ENCODE results near the gene SRRT. TPM values are rescaled to one million over a fixed set of nuclear protein-coding genes. Genes with fewer than 3 reads are reported as not detected.

The SRRT gene
- total RNA-seq, 2 donors from 2014 or later = 109 TPM

DNA sequence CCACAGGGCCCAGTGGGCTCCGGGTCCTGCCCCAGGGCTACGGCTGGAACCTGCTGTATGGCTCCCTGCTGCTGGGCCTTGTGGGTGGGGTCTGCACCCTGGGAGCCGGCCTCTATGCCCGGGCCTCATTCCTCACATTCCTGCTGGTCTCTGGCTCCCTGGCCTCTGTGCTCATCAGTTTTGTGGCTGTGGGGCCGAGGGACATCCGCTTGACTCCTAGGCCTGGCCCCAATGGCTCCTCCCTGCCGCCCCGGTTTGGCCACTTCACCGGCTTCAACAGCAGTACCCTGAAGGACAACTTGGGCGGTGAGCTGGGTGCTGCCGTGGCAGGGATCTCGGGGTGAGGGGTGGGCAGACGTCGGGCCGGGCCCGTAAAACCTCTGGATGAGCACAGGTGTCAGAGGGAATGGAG, 18.0 kb upstream of the SRRT start:
- TF ChIP-seq CTCF (IDR thresholded peaks at IDR 0.05) = no peak
- H3K9me3 ChIP-seq = no peaks in the 10 kb centered on the region
- H3K36me3 ChIP-seq = peaks cover 22% of the 10 kb centered on the region
- no peak overlapping the region for H3K27ac ChIP-seq
- peaks cover 0 to 5% of the 10 kb centered on the region in 2 donors for H3K4me1 ChIP-seq (ENCODE audit: control insufficient read depth in 1 of 2, low read depth in 2 of 2)
- no peaks in the 10 kb centered on the region for H3K27me3 ChIP-seq (replicated peaks; ENCODE audit: insufficient read depth)
- no peak for ATAC-seq (ENCODE audit: insufficient number of reproducible peaks, low FRiP score, low read depth)
- no peak overlapping the region for H3K4me3 ChIP-seq
- DNase-seq (ENCODE audit: low spot score) = no peak

DNA sequence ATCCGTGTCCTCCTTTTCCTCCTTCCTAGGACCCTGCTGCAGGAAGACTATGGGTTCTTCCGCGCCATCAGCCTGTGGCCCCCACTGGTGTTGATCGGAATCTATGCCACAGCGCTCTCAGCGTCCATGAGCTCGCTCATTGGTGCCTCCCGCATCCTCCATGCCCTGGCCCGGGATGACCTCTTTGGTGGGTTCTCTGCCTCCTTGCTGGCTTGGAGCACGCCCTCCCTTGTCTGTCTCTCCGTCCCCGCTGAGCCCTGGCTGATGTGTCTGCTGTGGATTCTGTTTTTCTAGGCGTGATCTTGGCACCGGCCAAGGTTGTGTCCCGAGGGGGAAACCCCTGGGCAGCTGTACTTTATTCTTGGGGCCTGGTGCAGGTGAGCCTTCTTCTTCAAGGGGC, 15.0 kb upstream of the SRRT start:
- peaks cover 22% of the 10 kb centered on the region for H3K36me3 ChIP-seq
- H3K9me3 ChIP-seq = no peaks in the 10 kb centered on the region
- ATAC-seq (ENCODE audit: insufficient number of reproducible peaks, low FRiP score, low read depth) = no peak
- no peak for TF ChIP-seq CTCF (IDR thresholded peaks at IDR 0.05)
- DNase-seq (ENCODE audit: low spot score) = no peak
- no peak overlapping the region for H3K4me3 ChIP-seq
- H3K27ac ChIP-seq = no peak overlapping the region
- no peaks in the 10 kb centered on the region for H3K27me3 ChIP-seq (replicated peaks; ENCODE audit: insufficient read depth)
- H3K4me1 ChIP-seq (ENCODE audit: control insufficient read depth in 1 of 2, low read depth in 2 of 2) = no peaks in the 10 kb centered on the region

GRCh38 chr7:100860702-100861615, 13.9 kb upstream of the SRRT start:
- DNase-seq (ENCODE audit: low spot score) = no peak
- no peak for TF ChIP-seq CTCF (IDR thresholded peaks at IDR 0.05)
- H3K27ac ChIP-seq = no peak overlapping the region
- H3K36me3 ChIP-seq = peaks cover 18% of the 10 kb centered on the region
- H3K9me3 ChIP-seq = no peaks in the 10 kb centered on the region
- no peak for ATAC-seq (ENCODE audit: insufficient number of reproducible peaks, low FRiP score, low read depth)
- no peaks in the 10 kb centered on the region for H3K27me3 ChIP-seq (replicated peaks; ENCODE audit: insufficient read depth)
- H3K4me3 ChIP-seq = no peak overlapping the region
- H3K4me1 ChIP-seq (ENCODE audit: control insufficient read depth in 1 of 2, low read depth in 2 of 2) = peaks cover 0 to 6% of the 10 kb centered on the region in 2 donors

DNA sequence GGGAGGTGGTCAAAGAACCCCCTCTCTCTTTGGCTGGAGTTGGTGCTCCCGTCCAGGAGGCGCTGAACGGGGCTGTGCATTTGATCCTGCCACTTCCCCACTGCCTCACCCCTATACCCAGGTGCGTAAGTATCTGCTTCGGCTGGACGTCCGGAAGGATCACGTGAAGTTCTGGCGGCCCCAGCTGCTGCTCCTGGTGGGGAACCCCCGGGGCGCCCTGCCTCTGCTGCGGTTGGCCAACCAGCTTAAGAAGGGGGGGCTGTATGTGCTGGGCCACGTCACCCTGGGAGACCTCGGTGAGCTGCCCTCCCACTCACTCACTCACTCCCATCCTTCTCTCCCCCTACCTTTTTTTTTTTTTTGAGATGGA, 13.3 kb upstream of the SRRT start:
- ATAC-seq (ENCODE audit: insufficient number of reproducible peaks, low FRiP score, low read depth) = no peak
- peaks cover 17% of the 10 kb centered on the region for H3K36me3 ChIP-seq

More for the DNA sequence above, 13.3 kb upstream of the SRRT start:
- no peak overlapping the region for H3K4me3 ChIP-seq
- no peaks in the 10 kb centered on the region for H3K27me3 ChIP-seq (replicated peaks; ENCODE audit: insufficient read depth)
- no peak for TF ChIP-seq CTCF (IDR thresholded peaks at IDR 0.05)
- no peaks in the 10 kb centered on the region for H3K9me3 ChIP-seq
- no peak overlapping the region for H3K27ac ChIP-seq
- peaks cover 0 to 12% of the 10 kb centered on the region in 2 donors for H3K4me1 ChIP-seq (ENCODE audit: control insufficient read depth in 1 of 2, low read depth in 2 of 2)
- DNase-seq (ENCODE audit: low spot score) = no peak
